Breast epithelium (tissue), 4 donors: Measurements from ENCODE around the gene HOXD13. TPM values are rescaled to one million over a fixed set of nuclear protein-coding genes. Genes with fewer than 3 reads are reported as not detected.

Experiments used
- DNase-seq, 2 donors: peaks; one replicate each; pipeline ENCODE4 v3.0.0-alpha.2; 2019; ENCODE audit warnings: low spot score in 2 of 2
- H3K27ac ChIP-seq, 2 donors: fragments of 200-600 bp; sonication (generic) in 1 of 2; one replicate each; pipeline ENCODE4 v1.5.1; 2016 to 2019; ENCODE audit warnings: mild to moderate bottlenecking in 1 of 2
- H3K27me3 ChIP-seq, 2 donors: fragments of 200-600 bp; sonication (generic) in 1 of 2; one replicate each; pipeline versions ENCODE4 v1.5.1 to v1.6.0; 2017 to 2019; ENCODE audit warnings: control low read depth in 1 of 2, mild to moderate bottlenecking in 1 of 2
- H3K36me3 ChIP-seq: fragments of 200-600 bp; one replicate; pipeline ENCODE4 v1.5.1; 2019
- H3K4me1 ChIP-seq, 2 donors: fragments of 200-600 bp; sonication (generic); one replicate each; pipeline ENCODE4 v1.5.1; 2016 to 2019; ENCODE audit warnings: control low read depth in 1 of 2
- H3K4me3 ChIP-seq, 3 donors: fragments of 200-600 bp; sonication (generic); 1 replicate in 2 of 3; 2 replicates in 1 of 3; pipeline ENCODE4 v1.5.1; 2016 to 2019; ENCODE audit warnings: mild to moderate bottlenecking in 3 of 3, moderate library complexity in 2 of 3
- H3K9me3 ChIP-seq, 2 donors: fragments of 200-600 bp; sonication (generic) in 1 of 2; one replicate each; pipeline ENCODE4 v1.5.1; 2016 to 2019; ENCODE audit warnings: control low read depth in 1 of 2
- POLR2A ChIP-seq: fragments of 450-650 bp; IDR thresholded peaks from one replicate; pipeline ENCODE4 v1.6.1; 2016; ENCODE audit warnings: antibody characterized with exemption, mild to moderate bottlenecking, moderate library complexity
- POLR2AphosphoS5 ChIP-seq, 3 donors: sonication (generic); formaldehyde crosslinking; IDR thresholded peaks; one replicate each; pipeline ENCODE4 v1.6.1; 2017; ENCODE audit warnings: antibody characterized with exemption in 3 of 3
- intact Hi-C: fragments of 100-400 bp; cut with DNase I; formaldehyde crosslinking; loops from one replicate; pipeline ENCODE4 v1.15.1; 2023; ENCODE audit warnings: low total_unique reads
- total RNA-seq, 3 donors: library from RNA; depleted of rRNA; stranded (reverse); fragments of >200 nt; gene quantifications; one replicate each; pipeline ENCODE4 v1.1.0, GENCODE V29; 2016
- TF ChIP-seq, protein P1 (sequence below), 3 donors: fragments of 450-650 bp; IDR thresholded peaks; one replicate each; pipeline ENCODE4 v1.5.1; 2016 to 2017; ENCODE audit warnings: antibody characterized with exemption in 3 of 3, mild to moderate bottlenecking in 3 of 3, moderate library complexity in 3 of 3

HOXD13 gene
- total RNA-seq, 3 donors from 2014 or later = not detected

DNA sequence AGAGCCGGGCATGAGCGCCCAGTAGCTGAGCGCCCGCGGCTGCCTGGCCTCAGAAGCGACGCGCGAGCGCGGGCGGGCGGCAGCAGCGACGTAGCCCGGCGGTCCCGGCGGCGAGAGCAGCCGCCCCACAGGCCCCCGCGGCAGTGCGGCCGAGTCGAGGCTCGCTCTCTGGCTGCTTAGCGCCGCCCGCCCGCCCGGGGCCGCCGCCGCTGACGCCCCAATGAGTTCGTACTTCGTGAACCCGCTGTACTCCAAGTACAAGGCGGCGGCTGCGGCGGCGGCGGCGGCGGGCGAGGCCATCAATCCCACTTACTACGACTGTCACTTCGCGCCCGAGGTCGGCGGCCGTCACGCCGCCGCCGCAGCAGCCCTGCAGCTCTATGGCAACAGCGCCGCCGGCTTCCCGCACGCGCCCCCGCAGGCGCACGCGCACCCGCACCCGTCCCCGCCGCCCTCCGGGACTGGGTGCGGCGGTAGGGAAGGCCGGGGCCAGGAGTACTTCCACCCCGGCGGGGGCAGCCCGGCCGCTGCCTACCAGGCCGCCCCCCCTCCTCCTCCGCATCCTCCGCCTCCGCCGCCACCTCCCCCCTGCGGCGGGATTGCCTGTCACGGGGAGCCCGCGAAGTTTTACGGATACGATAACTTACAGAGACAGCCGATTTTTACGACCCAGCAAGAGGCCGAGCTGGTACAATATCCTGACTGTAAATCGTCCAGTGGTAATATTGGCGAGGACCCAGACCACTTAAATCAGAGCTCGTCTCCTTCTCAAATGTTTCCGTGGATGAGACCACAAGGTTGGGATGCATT, 37.8 kb downstream of the HOXD13 start:
- H3K27me3 ChIP-seq = peaks cover 5 to 79% of the 10 kb centered on the region in 2 donors
- H3K4me3 ChIP-seq = peak overlapping the region; percentile 52 to 73 (median 60)
- peak overlapping the region; percentile 83 to 98 for H3K27ac ChIP-seq
- H3K9me3 ChIP-seq = peaks cover 0 to 3% of the 10 kb centered on the region in 2 donors
- intact Hi-C loops = loop anchor here (10.0 kb wide), 1 partner anchor 1014 kb away; no protein-coding TSS in a partner anchor
- TF ChIP-seq POLR2A (no peak), POLR2AphosphoS5 (IDR thresholded peaks at IDR 0.05) (peak; percentile 11 to 59 (median 18))
- no peaks in the 10 kb centered on the region for H3K36me3 ChIP-seq
- no peak for DNase-seq
- H3K4me1 ChIP-seq = no peaks in the 10 kb centered on the region

DNA sequence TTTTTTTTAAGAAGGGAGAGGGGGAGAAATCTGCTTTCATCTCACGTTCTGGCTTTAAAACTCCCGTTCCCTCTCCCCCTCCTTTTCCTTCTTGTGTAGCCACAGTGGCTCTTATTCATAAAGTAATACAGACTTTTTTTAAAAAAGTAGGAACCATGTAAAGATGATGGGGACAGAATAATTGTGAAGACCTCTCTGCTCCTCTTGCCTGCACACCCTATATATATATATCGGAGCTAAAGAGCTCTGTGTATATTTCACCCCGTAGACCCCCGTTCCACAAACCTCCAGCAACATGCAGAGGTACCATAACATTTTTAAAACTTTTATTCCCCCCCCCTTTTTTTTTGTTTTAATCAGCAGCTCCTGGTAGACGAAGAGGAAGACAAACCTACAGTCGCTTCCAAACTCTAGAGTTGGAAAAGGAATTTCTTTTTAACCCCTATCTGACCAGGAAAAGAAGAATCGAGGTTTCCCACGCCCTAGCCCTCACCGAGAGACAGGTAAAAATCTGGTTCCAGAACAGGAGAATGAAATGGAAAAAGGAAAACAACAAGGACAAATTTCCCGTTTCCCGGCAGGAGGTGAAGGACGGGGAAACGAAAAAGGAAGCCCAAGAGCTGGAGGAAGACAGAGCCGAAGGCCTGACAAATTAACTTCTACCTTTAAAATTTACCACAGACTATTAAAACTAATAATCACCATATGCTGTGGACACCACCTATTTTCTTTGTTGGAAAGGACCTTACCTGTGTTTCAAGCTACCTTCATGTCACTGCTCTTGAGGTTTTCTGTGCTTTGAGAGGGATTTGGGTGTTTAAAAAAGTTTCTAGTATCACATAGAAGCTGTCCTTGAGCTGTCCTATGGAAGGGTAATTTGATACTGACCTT, 38.7 kb downstream of the HOXD13 start:
- intact Hi-C loops = loop anchor here (10.0 kb wide), 1 partner anchor 1014 kb away; no protein-coding TSS in a partner anchor
- H3K4me1 ChIP-seq = no peaks in the 10 kb centered on the region
- H3K9me3 ChIP-seq = peaks cover 0 to 3% of the 10 kb centered on the region in 2 donors
- DNase-seq = no peak
- peak overlapping the region; percentile 83 to 98 for H3K27ac ChIP-seq
- no peaks in the 10 kb centered on the region for H3K36me3 ChIP-seq
- no peak for TF ChIP-seq POLR2A
- TF ChIP-seq POLR2AphosphoS5 (IDR thresholded peaks at IDR 0.05) = no peak
- TF ChIP-seq, protein P1, sequence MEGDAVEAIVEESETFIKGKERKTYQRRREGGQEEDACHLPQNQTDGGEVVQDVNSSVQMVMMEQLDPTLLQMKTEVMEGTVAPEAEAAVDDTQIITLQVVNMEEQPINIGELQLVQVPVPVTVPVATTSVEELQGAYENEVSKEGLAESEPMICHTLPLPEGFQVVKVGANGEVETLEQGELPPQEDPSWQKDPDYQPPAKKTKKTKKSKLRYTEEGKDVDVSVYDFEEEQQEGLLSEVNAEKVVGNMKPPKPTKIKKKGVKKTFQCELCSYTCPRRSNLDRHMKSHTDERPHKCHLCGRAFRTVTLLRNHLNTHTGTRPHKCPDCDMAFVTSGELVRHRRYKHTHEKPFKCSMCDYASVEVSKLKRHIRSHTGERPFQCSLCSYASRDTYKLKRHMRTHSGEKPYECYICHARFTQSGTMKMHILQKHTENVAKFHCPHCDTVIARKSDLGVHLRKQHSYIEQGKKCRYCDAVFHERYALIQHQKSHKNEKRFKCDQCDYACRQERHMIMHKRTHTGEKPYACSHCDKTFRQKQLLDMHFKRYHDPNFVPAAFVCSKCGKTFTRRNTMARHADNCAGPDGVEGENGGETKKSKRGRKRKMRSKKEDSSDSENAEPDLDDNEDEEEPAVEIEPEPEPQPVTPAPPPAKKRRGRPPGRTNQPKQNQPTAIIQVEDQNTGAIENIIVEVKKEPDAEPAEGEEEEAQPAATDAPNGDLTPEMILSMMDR (IDR thresholded peaks at IDR 0.05) = no peak
- H3K4me3 ChIP-seq = peak overlapping the region; percentile 52 to 73 (median 60)
- peaks cover 5 to 77% of the 10 kb centered on the region in 2 donors for H3K27me3 ChIP-seq

DNA sequence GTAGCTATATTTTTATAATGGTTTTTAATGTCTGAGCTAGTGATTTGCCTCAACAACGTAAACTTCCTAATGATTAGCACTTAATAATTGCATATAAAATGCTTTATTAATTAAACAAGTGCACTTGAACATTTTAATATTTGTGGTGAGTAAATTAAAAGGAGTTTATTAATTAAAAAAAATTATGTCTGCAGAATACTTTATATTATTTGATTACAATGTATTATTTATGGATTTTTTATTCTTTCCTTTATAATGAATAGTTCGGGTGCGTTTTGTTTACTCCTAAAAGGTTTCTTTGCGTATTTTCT, 39.3 kb downstream of the HOXD13 start:
- peak overlapping the region; percentile 52 to 73 (median 60) for H3K4me3 ChIP-seq
- intact Hi-C loops = loop anchor here (10.0 kb wide), 1 partner anchor 1013 kb away; no protein-coding TSS in a partner anchor
- H3K9me3 ChIP-seq = peaks cover 0 to 3% of the 10 kb centered on the region in 2 donors
- TF ChIP-seq, protein P1 (IDR thresholded peaks at IDR 0.05) = no peak
- no peak for TF ChIP-seq POLR2AphosphoS5 (IDR thresholded peaks at IDR 0.05)
- no peak for TF ChIP-seq POLR2A
- DNase-seq = no peak
- H3K27ac ChIP-seq = peak overlapping the region; percentile 83 to 98
- H3K36me3 ChIP-seq = no peaks in the 10 kb centered on the region
- no peaks in the 10 kb centered on the region for H3K4me1 ChIP-seq
- H3K27me3 ChIP-seq = peaks cover 5 to 80% of the 10 kb centered on the region in 2 donors

DNA sequence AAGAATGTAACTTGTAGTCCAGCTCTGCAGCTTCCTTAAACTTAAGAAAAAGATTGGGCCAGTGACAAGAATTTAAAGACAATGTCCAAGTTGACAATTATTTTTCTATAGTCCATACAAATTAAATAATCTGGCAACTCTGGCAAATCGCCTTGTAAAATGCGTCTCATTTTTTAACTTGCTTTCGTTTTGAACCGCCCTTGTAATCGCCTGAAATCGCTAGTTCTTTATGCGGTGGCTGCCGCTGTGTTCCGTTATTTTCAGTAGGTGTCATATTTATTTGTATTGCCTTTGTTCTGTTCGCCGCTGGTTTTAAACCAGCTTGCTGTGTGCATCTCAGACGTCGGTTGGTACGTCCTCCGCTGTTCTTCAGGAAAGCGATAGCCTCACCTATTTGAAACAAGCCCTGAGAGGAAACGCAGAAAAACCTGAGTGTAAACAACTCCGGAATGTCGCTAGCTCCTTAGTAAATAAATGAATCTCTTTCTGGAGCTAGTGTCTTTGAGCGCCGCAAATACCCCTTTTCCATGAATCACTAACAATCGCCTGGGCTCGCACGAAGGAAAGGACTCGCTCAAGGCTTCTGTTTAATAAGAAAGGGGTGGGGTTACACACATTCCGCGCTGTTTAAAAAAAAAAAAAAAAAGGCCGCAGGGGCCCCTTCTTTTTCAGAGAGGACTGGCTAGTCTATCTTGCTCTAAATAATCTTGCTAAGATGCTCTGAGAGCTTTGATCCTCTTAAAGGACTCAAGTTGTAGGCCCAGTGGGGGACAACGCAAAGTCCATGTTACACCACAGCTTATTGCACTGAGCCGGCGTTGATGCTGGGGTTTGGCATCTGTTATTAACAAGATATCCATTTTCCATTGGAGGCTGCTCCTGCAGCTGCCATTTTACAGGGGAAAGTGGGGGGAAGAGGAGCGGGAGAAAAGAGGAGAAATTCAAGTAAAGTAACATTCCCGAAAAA, 40.0 kb downstream of the HOXD13 start:
- peaks cover 0 to 3% of the 10 kb centered on the region in 2 donors for H3K9me3 ChIP-seq
- H3K36me3 ChIP-seq = no peaks in the 10 kb centered on the region
- H3K4me3 ChIP-seq = peak overlapping the region; percentile 52 to 73 (median 60)
- H3K27me3 ChIP-seq = peaks cover 5 to 87% of the 10 kb centered on the region in 2 donors
- intact Hi-C loops = loop anchor here (10.0 kb wide), 1 partner anchor 1012 kb away; no protein-coding TSS in a partner anchor
- no peaks in the 10 kb centered on the region for H3K4me1 ChIP-seq
- peak overlapping the region; percentile 44 to 98 for H3K27ac ChIP-seq
- TF ChIP-seq, protein P1 (IDR thresholded peaks at IDR 0.05) = no peak
- no peak for TF ChIP-seq POLR2A
- no peak for TF ChIP-seq POLR2AphosphoS5 (IDR thresholded peaks at IDR 0.05)
- DNase-seq = no peak
